Stimulated activated CD4-positive, alpha-beta T cell treated with anti-CD3 and anti-CD28 coated beads, Interleukin-12 subunit alpha, Interleukin-12 subunit beta, amount 100 ng/mL, for 24 hours (primary cell): ENCODE measurements around the gene COPS7A.
"Not testable (repeated sequence)": the region's sequence is repeated elsewhere in the genome, so short reads cannot be mapped to it uniquely, and the experiment has no call there.

Source experiments
- DNase-seq, 2 experiments: peaks; one replicate each; pipeline ENCODE4 v3.0.0-alpha.2; 2020; ENCODE audit warnings: low read depth in 2 of 2

Gene COPS7A

GRCh38 chr12:6701078-6701768, 22.6 kb upstream of the COPS7A start:
- no peak for DNase-seq

GRCh38 chr12:6703631-6704030, 20.2 kb upstream of the COPS7A start:
- DNase-seq: no peak

- DNase-seq: not testable (repeated sequence)
Measured at GRCh38 chr12:6708351-6708750, 15.5 kb upstream of the COPS7A start.

- no peak for DNase-seq
Measured at GRCh38 chr12:6708960-6709394, 14.9 kb upstream of the COPS7A start.

GRCh38 chr12:6716031-6716873, 7.6 kb upstream of the COPS7A start:
- DNase-seq: not testable (repeated sequence)

GRCh38 chr12:6716874-6717437, 6.9 kb upstream of the COPS7A start:
- DNase-seq: no peak

- DNase-seq: no peak
Measured at GRCh38 chr12:6722863-6723262, 983 bp upstream of the COPS7A start.

GRCh38 chr12:6724409-6724797, 557 bp downstream of the COPS7A start:
- DNase-seq: peak in 1 of 2 experiments; percentile 25

- DNase-seq: no peak
Measured at GRCh38 chr12:6725350-6725749, 1.5 kb downstream of the COPS7A start.

GRCh38 chr12:6729186-6729585, 5.3 kb downstream of the COPS7A start:
- no peak for DNase-seq

- no peak for DNase-seq
Measured at GRCh38 chr12:6730169-6730568, 6.3 kb downstream of the COPS7A start.

GRCh38 chr12:6734506-6735387, 10.9 kb downstream of the COPS7A start:
- DNase-seq: no peak

- no peak for DNase-seq
Measured at GRCh38 chr12:6735448-6736191, 11.8 kb downstream of the COPS7A start.

GRCh38 chr12:6736754-6737153, 12.9 kb downstream of the COPS7A start:
- DNase-seq: no peak

- not testable (repeated sequence) for DNase-seq
Measured at GRCh38 chr12:6742080-6742479, 18.2 kb downstream of the COPS7A start.

GRCh38 chr12:6742834-6743233, 19.0 kb downstream of the COPS7A start:
- no peak for DNase-seq

- not testable (repeated sequence) for DNase-seq
Measured at GRCh38 chr12:6743300-6743699, 19.5 kb downstream of the COPS7A start.

GRCh38 chr12:6745741-6746525, 22.1 kb downstream of the COPS7A start:
- DNase-seq: no peak

GRCh38 chr12:6747216-6747615, 23.4 kb downstream of the COPS7A start:
- no peak for DNase-seq

GRCh38 chr12:6748761-6749160, 24.9 kb downstream of the COPS7A start:
- DNase-seq: no peak
